Measurements from ENCODE around the gene MLANA.
"Not testable (repeated sequence)": the region's sequence is repeated elsewhere in the genome, so short reads cannot be mapped to it uniquely, and the experiment has no call there.

The MLANA gene

DNA sequence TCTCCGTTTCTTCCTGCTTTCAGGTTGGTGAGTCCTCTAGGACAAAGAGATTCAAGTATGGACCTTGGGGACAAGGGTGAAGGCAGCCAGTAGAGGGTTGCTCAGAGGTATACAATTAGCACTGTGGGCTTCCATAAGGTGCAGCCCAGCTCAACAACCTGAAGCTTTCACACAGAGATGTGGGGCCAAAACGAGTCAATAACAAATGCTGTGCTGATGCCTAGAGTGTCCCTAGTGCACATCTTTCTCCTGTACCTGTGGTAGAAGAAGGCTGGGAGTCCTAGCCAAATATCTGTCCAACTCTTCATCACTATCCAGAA lies 20.7 kb upstream of the MLANA start:
- FAIRE-seq = no peak

DNA sequence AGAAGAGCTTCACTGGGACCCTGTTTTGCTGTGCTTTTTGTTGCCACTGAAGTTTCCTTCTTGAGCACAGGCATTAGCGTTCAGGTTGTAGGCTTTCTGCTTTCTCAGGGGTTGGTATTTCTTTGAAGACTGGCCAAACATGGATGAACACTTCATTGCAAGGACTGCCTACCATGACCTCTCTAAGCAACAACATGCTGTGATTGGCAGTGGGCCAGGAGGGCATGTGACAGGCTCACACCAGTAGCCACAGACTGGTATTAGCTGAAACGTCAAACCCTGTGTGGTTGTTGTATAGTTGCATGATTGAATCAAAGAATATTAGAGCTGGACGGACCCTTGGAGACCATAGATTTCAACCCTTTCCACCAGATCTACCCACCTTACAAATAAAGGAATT lies 20.0 kb upstream of the MLANA start:
- FAIRE-seq = no peak

DNA sequence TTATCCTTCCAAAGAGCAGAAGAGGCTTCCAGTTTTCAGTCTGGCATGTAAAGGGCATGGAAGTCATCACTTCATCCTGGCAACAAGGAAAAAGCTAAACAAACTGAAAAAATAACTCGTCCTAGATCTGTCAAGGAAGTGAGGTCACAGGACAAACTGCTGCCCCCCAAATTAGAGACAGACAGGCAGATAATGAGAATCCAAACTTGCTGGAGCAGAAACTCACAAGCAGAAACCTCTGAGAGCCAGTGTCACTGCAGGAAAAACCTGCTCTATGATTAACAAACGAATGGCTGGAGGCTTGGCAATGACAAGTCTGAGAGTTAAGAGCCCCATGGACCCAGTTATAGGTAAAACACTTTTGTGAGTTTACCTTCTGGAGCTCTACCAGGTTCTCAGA lies 18.9 kb upstream of the MLANA start:
- no peak for FAIRE-seq

DNA sequence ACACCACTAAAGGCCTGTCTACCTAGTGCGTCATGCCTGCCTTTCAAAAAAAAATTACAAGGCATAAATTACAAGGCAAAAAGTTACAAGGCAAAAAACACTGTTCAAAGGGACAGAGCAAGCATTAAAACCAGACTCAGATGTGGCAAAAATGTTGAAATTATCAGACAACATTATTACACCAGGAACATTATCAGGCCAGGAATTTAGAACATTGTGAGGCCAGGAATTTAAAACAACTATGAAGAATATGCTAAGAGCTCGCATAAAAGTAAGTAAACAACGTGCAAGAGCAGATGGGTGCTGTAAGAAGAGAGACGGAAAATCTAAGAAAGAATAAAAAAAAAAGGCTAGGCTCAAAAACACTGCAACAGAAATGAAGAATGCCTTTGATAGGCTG lies 18.2 kb upstream of the MLANA start:
- no peak for FAIRE-seq

DNA sequence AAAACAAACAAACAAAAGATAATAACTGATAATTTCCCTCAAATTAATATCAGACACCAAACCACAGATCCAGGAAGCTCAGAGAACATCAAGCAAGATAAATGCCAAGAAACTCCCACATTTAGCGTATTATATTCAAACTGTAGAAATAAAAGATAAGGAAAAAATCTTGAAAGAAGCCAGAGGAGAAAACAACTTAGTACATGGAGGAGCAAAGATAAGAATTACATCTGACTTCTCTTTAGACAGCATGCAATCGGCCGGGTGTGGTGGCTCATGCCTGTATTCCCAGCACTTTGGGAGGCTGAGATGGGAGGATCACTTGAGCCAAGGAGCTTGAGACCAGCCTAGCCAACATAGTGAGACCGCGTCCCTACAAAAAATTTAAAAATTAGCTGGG lies 17.2 kb upstream of the MLANA start:
- no peak for FAIRE-seq

DNA sequence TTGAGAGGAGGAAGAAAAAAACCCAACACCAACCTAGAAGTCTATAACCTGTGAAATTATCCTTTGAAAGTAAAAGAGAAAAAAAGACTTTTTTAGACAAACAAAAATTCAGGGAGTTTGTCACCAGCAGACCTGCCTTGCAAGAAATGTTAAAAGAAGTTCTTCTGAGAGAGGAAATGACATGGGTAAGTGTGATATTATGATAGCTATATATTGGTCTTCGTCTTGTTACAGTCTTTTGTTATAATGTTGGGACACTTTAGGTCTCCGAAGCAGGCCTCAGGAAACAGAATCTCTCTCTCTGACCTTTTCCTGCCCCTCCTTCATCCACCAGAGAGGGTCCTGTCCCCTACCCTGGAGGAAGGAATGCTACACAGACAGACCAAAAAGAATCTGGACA lies 16.6 kb upstream of the MLANA start:
- FAIRE-seq = no peak

DNA sequence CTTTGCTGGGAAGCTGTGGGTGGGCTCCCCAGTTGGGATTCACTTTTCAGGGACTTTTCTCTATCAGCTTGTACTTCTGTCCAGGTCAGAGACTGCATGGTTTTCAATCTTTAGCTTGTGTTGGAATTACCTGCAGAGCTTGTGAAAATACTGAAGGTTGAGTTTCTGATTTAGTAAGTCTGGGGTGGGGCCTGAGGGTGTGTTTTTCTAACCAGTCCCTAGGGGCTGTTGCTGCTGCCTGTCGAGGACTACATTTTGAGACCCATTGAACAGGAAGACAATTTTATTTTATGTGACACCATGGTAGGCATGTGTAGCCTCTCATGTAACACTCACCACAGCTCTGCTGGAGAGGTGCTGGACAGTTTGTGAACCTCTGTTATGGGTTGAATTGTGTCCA lies 14.7 kb upstream of the MLANA start:
- no peak for FAIRE-seq

DNA sequence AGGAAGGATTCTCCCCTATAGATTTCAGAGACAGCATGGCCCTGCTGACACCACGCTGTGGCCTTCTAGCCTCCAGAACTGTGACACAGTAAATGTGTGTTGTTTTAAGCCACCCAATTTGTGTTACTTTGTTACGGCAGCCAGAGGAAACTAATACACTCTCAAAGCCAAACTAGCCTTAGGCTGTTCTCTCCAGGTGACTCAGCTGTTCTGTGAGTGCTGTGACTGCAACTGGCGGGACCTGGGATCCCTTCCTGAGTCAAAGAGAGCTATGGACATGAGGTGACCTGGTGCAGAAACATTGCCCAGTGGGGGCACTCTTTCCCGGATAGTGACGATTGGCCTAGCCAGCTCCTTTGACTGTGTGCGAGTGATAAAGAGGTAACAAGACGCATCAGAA lies 14.0 kb upstream of the MLANA start:
- no peak for FAIRE-seq

DNA sequence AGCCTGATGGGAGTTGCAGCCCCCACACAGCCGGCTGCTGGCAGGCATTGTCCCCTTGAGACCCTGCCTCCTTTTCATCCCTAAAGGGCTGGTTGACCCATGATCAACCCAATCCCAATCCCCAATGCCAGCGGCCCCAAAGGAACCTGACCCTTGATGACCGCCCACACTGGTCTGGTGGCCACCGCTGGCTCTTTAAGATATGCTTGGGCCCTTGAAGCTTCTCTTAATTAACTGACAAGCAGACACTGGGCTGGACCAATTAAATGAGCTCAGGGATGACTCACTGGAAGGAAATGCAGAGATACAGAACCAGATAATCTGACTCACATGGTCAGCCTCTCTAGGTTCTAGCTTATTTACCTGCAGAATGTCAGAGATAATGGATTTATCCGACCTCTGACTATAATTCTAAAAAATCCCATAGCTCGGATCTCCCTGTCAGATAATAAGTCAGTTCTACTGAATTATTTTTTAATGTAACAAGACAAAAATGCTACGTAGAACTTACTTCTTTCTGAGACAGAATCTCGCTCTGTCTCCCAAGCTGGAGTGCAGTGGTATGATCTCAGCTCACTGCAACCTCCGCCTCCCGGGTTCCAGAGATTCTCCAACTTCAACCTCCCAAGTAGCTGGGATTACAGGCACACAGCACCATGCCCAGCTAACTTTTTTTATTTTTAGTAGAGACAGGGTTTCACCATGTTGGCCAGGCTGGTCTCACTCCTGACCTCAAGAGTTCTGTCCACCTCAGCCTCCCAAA lies 11.1 kb upstream of the MLANA start:
- no peak for FAIRE-seq

DNA sequence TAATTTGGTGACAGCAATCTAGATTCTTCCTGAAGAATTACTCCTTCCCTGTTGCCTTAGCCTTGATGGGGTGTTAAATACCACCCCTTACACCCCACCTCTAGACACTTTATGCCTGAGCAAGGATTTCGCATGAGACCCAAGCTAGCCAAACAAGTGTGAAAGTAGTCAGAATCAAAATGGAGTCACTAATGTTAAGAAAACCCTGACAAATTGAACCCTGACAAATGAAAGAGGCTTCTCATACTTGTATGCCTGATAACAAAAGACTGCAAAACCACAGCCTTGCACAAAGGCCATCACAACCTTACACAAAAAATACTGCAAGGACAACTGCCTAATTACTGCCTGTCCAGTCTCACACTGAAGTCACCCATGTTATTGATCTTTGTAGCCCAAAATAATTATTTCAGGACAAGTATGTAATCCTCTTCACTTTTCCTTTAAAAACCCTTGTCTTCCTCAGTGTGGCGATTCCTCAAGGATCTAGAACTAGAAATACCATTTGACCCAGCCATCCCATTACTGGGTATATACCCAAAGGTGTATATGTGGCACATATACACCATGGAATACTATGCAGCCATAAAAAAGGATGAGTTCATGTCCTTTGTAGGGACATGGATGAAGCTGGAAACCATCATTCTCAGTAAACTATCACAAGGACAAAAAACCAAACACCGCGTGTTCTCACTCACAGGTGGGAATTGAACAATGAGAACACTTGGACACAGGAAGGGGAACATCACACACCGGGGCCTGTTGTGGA lies 8.3 kb upstream of the MLANA start:
- FAIRE-seq = not testable (repeated sequence)

DNA sequence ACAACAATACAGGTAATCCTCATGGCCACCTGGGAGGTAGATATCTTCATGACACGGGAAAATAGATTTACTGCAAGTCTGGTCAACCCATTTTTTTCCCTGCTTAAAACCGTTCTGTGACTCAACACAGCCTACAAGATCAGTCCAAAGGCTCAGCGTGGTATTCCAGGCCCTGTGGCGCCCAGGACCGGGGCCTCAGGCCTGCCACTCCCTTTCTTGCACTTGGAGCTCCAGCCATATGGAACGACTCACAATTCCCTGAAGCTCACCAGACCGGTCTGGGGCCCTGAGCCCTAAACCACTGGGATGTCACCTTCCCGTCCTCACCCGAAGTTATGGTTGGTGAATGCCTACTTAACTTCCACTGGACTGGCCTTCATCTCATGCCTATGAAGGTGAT lies 6.5 kb upstream of the MLANA start:
- no peak for FAIRE-seq

DNA sequence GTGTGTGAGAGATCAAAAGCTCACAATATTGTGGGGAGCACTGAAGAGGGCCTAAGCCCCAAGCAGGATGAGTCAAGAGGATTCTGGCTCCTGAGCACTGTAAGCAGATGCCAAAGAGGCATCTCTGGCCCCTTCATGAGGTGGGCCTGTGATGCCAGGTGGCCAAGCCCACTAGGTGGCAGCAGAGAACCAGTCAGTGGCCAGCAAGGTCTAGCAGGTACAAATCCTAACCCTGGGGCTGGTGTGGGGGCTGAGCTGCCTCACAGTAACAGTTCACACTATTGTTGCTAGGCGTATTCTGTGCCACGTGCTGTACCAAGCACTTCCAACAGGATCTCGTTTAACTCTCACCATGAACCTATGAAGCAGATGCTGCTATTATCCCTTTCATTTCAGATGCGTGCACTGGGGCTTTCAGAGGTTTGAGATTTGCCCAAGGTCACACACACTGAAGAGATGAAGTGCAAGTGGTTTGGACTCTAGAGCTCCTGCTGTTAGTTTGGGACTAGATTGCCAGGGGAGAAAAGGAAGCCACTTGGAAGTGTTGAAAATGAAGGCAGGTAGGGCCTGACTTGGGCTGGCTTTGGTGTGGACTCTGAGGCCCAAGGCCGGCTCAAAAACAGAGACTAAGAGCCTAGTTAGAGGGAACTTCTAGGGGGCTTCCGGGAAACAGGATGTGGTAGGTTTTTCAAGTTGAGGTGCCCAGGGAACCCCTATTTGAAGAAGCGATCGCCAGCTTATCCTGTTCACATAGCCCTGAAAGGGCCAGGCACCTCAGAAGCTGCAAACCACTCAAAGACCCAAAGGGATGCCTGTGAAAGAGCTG lies 4.4 kb upstream of the MLANA start:
- FAIRE-seq = no peak

DNA sequence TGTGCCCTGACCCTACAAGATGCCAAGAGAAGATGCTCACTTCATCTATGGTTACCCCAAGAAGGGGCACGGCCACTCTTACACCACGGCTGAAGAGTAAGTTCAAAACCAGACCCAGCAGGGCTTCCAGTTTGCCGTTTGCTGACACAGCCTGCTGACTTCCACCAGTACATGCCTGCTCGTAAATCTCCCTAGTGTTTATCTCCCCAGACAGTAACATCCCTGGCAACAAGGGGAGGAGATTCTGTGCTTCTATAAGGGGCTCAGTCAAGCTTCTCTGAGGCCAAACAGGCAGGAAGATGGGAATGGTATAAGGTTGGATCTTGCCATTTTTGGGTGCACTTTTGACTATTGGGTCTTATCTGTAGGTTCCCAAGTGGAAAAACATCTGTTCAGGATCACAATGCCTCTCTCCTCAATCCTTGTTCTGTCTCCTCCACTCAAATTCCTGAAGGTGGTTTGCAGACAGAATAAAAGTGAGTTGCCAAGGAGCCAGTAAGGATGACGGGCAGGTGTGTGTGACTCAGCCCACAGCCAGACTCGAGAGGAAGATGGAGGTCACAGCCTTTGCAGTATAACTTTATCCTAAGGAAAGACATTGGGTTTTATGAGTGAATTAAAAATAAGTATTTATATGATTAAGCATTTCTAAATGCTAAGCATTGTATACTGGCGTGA lies 1.9 kb downstream of the MLANA start:
- no peak for FAIRE-seq

DNA sequence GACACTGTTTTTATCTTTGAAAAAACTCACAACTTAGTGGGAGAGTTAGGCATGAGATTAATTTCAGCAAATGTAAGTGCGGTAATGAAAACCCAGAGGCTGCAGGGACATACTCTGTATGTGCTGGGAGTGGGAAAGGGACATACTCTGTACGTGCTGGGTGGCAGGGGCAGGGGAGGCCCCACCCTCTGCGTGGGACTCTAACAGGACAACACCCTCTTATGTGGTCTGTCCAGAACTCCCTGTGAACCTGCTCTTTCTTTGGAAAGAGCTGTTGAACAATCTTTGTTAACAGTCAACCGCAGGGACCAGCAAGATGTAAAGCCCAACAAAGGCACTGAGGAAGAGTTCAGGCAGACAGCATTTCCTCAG lies 2.4 kb downstream of the MLANA start:
- no peak for FAIRE-seq

DNA sequence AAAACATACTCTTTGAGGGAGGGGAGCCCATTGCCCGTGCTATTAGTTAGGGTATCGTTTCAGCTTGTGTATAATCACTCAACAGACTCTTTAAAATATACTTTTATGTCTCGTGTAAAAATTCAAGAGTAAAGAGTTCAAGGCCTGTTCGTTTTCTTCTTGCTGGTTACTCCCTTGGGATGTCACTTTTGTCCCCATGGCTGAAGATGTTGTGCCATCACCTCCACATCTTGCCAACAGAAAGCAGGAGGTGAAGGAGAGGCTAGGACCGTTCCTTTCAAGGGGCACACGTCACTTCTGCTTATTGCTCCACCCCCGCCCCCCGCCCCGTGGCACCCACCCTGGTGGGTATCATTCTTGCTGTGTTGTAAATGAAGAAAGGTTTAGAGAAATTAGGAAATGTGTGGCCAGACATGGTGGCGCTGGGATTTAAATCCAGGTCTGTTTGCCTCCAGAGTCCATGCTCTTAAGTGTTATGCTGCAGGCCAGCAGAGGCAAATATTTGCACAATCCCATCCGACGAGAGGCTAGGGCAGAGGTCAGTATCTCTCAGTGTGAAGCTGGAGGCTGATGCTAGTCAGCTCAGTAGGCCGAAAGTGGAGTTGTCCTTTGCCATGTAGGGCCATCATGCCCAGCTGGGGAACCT lies 3.0 kb downstream of the MLANA start:
- FAIRE-seq = no peak

DNA sequence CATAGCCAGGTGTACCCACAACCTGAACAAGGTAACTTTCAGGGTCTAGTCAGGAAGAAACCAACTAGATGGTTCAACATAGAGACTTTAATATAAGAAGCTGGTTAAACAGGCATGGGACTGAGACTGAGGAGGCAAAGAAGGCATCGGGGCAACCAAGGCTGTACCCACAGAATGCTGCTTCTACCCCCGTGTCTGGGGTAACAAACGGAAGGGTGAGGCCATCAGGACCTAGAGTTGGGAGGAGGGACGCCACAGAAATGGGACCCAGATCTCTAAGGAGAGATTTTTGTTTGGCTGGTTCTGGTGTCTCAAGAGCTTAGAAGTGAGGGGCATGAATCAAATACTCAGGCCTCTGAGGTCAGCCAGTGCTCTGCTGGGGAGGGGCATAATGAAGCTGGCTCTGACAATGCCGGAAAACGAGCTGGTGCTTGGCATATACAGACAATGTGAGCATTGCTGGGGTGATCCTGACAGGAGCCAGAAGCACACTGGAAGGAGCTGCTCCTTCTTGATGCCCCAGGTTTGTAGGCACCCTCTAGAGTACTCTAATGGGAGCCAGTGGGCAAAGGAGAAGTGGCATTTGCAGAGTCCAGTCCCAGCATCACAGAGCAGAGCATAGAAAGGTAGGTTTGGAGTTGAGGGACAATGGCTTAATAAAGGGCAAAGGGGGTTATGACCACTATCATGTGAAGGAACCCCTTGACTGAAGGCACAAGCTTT lies 3.7 kb downstream of the MLANA start:
- FAIRE-seq = no peak

DNA sequence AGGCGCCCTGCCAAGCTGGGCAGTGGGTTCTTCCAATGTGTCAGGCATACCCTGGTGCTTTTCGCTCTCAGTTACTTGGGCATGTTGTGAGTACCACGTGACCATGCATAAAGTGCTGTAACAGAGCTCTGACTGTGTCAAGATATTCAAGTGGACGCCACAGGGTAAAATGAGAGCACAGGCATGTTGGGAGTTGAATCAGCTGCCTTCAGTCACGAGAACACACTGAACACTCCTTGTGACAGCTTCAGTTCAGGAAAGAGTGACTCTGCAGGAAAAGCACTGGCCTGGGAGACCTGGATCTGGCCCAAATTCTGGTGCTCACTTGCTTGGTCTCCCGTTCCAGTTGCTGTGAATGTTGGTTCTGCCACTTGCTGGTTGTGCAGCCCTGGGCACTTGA lies 5.1 kb downstream of the MLANA start:
- no peak for FAIRE-seq

DNA sequence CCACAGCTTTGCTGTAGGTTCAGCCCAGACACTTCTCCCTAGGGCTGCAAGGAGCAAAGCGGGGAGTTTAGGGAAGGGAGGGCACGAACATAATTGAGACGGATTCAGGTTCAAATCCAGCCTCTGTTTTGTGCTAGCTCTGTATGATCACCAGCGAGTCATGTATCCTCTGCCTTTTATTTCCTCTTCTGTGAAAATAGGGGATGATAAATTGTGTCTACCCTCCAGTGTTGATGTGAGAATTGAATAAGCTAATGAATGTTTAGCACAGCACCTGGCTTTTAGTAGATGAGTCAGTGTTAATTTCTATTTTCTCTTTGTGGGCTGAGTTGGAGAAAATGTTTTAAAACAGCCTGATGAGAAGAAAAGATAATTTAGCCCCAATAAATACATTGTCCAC lies 6.2 kb downstream of the MLANA start:
- no peak for FAIRE-seq

DNA sequence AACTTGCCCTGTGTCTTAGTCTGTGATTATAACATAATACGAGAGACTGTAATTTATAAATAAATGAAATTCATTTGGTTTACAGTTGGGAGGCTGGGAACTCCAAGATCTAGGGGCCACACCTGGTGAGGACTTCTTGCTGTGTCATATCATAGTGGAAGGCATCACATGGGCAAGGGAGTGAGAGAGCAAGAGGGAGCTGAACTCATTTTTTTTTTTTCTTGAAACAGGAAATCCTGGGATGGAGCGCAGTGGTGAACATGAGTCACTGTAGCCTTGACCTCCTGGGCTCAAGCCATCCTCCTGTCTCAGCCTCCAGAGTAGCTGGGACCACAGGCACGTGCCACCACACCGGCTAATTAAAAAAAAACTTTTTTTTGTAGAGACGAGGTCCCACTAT lies 7.2 kb downstream of the MLANA start:
- no peak for FAIRE-seq

DNA sequence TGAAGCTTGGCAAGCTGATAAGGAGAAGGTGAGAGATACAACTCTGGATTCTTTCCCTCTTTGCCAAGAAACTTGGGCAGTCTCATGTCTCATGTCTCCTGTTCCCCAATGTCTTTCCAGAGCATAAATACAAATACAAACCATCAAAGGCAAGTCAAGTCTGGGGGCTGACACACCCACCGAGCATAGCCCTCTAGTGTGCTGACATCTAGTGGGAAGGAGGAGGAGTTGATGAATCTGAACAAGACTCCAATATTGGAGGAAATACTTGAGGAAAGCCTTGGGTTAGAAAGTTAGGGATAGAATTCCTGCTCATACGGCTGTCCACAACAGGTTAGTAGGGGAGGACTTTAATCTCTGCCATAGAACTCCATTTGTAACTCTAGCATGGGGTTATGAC lies 8.6 kb downstream of the MLANA start:
- FAIRE-seq = no peak

DNA sequence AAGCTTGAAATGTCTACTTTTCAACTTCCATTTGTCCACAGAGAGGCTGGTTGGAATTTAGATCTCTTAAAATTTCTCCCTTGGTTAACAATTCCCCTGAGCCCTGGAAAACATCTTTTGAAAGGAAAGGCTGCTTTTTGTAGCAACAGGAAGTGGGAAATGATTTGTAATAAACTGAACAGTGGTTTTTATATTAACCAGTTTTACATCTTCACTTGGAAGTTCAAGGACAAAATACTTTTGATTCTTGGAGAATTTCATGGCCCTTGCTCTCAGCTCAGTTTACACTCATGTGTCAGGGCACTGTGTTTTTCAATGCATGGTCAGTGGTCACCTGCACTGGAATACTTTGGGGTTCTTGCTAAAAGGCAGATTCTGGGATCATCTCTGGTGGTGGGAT lies 9.9 kb downstream of the MLANA start:
- no peak for FAIRE-seq

DNA sequence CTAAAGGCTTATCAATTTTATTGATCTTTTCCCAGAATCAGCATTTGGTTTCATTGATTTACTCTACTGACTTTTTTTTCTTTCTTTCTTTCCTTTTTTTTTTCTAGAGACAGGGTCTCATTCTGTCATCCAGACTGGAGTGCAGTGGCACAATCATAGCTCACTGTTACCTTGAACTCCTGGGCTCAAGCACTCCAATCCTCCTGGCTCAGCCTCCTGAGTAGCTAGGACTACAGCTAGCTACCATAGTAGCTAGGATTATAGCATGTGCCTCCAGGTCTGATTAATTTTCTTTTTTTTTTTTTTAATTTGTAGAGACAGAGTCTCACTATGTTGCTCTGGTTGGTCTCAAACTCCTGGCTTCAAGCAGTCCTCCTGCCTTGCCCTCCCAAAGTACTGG lies 11.7 kb downstream of the MLANA start:
- no peak for FAIRE-seq
